Smooth muscle cell of the brain vasculature (primary cell): Measurements from ENCODE around the gene TAAR1.
"Not testable (repeated sequence)": the region's sequence is repeated elsewhere in the genome, so short reads cannot be mapped to it uniquely, and the experiment has no call there.

Source experiments
- DNase-seq: peaks from one replicate; pipeline ENCODE4 v3.0.0-alpha.2; 2012; ENCODE audit warnings: low read depth, low spot score

The TAAR1 gene

GRCh38 chr6:132659082-132659481 is at the start of gene TAAR1:
TAAR1 (minus strand) TSS chr6:132659182; CDS start chr6:132646003, 13,179 bp downstream.
- DNase-seq, result no peak

GRCh38 chr6:132708771-132709170 is 49.8 kb upstream of the TAAR1 start:
- no peak for DNase-seq

- DNase-seq, result no peak
These were observed 49.0 kb upstream of the TAAR1 start for GRCh38 chr6:132708002-132708401.

- DNase-seq, result not testable (repeated sequence)
These were observed 47.8 kb upstream of the TAAR1 start for GRCh38 chr6:132706756-132707155.

- no peak for DNase-seq
These were observed 45.0 kb upstream of the TAAR1 start for GRCh38 chr6:132703936-132704335.

GRCh38 chr6:132698608-132699007 is 39.6 kb upstream of the TAAR1 start:
- no peak for DNase-seq

GRCh38 chr6:132695773-132696172 is 36.8 kb upstream of the TAAR1 start:
- DNase-seq, result no peak

- DNase-seq, result no peak
These were observed 34.5 kb upstream of the TAAR1 start for GRCh38 chr6:132693478-132693877.

GRCh38 chr6:132690678-132691077 is 31.7 kb upstream of the TAAR1 start:
- no peak for DNase-seq

GRCh38 chr6:132687306-132687705 is 28.3 kb upstream of the TAAR1 start:
- DNase-seq, result no peak

GRCh38 chr6:132686531-132686930 is 27.5 kb upstream of the TAAR1 start:
- no peak for DNase-seq

GRCh38 chr6:132685009-132685408 is 26.0 kb upstream of the TAAR1 start:
- no peak for DNase-seq

GRCh38 chr6:132684272-132684671 is 25.3 kb upstream of the TAAR1 start:
- no peak for DNase-seq

GRCh38 chr6:132683543-132683942 is 24.6 kb upstream of the TAAR1 start:
- no peak for DNase-seq

- not testable (repeated sequence) for DNase-seq
These were observed 20.1 kb upstream of the TAAR1 start for GRCh38 chr6:132679094-132679493.

GRCh38 chr6:132675749-132676148 is 16.8 kb upstream of the TAAR1 start:
- no peak for DNase-seq

- DNase-seq, result no peak
These were observed 16.0 kb upstream of the TAAR1 start for GRCh38 chr6:132675002-132675401.

- DNase-seq, result no peak
These were observed 14.6 kb upstream of the TAAR1 start for GRCh38 chr6:132673376-132674094.

- no peak for DNase-seq
These were observed 12.3 kb upstream of the TAAR1 start for GRCh38 chr6:132671295-132671694.

GRCh38 chr6:132669690-132670291 is 10.8 kb upstream of the TAAR1 start:
- no peak for DNase-seq

GRCh38 chr6:132666118-132666517 is 7.1 kb upstream of the TAAR1 start:
- DNase-seq, result no peak

- no peak for DNase-seq
These were observed 5.5 kb upstream of the TAAR1 start for GRCh38 chr6:132664309-132665034.

- DNase-seq, result no peak
These were observed 4.7 kb upstream of the TAAR1 start for GRCh38 chr6:132663661-132664060.
